Measurements from ENCODE around the gene FAM81A.
"Not testable (repeated sequence)": the region's sequence is repeated elsewhere in the genome, so short reads cannot be mapped to it uniquely, and the experiment has no call there.

The FAM81A gene

DNA sequence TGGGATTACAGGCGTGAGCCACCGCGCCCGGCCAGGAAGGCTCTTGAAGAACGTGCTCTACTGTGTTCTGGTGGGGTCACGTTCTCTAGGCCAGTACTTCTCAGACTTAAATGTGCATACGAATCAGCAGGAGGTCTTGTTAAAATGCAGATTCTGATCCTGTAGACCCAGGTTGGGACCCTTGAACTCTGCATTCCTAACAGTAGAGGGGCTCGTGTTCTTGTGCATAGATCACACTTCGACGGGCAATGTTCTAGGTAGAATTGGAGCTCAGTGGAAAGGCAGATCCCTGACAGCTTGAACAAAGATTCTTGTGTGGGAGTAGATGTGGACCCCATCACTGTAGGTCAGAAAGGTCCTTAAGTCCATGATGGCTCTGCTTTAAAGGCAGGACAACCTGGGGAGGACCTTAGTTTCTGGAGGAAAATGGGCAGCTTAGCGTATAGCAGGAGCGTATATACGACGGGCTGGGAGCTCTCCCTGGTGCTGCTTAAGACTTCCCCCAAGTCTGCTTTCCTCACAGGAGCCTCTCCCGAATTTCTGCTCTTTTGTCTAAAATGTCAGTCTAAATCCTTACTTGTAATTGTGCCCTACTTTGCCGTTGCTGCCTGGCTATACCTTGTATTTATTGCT lies 16.9 kb upstream of the FAM81A start:
- DNase-seq: no peak

DNA sequence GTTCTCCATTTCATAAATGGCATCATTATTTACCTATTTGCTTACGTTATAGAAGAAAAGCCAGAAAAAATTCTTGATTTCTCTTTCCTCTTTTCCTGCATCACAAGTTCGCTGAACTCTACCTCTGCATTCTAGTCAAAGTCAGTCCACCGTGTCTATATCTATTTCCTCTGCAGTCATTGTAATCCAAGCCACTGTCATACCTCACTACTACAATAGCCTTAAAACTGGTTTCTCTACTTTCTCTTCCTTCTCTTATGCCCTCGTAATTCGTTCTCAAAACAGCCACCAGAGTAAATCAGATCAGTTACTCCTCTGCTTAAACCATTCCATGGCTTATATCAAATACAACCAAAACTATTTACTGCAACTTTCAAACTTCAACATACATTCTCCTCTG lies 13.4 kb upstream of the FAM81A start:
- DNase-seq: no peak
- intact Hi-C loops (cut with DNase I): no loop called here

More for the DNA sequence above, 16.9 kb upstream of the FAM81A start:
- intact Hi-C loops (cut with DNase I): no loop called here

DNA sequence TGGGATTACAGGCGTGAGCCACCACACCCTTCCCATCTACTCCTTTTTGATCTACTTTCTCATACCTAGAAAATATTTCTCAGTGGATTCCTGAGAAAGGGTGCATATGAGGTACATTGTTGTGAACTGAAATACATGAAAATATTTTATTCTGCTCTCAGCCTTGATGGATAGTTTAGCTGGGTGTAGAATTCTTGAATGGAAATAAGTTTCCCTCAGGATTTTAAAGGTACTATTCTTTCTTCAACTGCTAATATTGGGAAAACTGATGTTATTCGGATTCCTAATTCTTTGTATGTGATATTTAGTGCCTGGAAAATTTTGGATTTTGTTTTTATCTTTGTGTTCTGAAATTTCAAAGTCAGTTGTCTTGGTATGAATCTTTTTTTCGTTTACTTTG lies 9.1 kb upstream of the FAM81A start:
- intact Hi-C loops (cut with DNase I); DNase-seq: not testable (repeated sequence)

DNA sequence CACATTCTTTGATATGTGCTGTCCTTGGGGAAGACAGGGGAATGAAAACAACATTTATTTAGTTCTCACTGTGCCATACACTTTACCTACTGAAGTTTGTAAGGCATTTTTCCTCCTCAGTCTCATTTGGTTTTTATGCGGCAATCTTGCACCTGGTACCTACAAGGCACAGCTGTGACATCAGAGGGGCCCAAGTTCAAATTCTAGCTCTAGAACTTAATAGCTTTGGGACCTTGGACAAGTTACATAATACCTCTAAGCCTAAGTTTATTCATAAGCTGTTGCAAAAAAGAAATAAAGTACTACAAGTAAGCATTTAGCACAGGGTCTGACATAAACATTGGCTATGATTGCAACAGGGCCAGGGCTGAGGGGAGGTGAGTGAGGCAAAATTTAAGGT lies 5.6 kb upstream of the FAM81A start:
- no peak for DNase-seq
- intact Hi-C loops (cut with DNase I): no loop called here

DNA sequence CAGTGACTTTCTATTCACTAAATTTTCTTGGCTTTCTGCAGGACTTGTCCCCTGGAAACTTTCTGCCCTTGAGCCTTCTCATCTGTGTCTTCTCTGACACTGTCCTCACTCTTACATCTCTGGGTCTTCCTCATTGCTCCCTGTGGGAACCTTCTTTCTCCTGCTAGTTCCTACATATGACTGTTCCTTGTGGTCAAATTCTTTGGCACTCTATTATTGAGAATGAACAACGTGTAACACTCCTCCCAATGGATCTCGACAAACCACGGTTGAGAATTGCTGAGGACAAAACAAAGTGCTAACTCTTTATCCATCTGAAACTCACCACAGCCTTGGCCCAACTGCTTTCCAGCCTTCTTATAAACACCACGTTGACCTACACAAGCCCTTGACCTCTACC lies 3.5 kb upstream of the FAM81A start:
- no peak for DNase-seq
- intact Hi-C loops (cut with DNase I): no loop called here

DNA sequence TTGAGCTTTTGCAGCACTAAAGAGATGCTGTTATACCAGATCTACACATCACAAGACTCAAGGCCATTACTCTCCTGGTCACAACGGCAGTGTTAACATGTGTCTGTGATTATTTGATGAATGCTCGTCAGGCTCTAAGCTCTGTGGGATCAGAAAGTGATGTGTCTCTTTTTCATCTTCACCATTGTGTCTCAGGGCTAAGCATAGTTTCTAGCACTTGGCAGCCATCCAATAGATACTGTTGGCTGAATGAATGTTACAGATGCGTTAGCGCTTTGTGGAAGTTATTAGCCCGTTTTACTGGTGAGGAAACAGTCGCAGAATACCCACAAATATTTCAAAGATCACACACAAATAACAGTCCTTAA lies 1.2 kb upstream of the FAM81A start:
- intact Hi-C loops (cut with DNase I): no loop called here
- DNase-seq: no peak

DNA sequence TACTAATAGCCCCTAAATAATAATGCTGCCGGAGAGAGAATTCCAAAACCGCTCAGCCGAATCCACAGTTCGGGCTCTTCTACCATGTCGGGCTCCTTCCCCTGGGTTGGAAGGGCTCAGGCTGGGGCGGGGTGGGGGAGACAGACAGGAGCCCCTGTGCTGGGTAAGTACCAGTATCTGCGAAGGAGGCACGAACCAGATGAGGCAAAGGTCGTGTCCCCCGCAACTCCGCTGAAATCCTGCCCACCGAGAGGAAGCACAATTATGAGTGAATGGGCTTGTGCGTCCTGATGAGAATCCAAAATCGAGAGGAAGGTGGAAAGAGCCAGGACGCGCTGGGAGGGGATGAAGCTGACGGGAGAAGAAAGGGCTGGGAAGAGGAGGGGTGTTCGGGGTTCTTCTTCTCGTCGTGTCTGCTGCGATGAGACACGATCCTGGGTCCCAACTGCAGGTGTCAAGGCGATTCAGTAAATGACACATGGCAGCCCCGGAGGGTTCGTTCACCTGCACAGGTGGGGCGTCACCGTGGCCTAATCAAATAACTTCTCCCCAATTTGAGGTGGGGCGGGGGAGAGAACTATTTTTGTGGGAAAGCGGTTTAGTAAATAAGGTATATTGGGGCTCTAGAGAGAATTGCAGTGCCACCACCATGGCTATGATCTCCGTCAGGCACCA lies 707 bp upstream of the FAM81A start:
- intact Hi-C loops (cut with DNase I): no loop called here
- peak in 4 of 10 donors; percentile 19 to 86 (median 46) for DNase-seq

DNA sequence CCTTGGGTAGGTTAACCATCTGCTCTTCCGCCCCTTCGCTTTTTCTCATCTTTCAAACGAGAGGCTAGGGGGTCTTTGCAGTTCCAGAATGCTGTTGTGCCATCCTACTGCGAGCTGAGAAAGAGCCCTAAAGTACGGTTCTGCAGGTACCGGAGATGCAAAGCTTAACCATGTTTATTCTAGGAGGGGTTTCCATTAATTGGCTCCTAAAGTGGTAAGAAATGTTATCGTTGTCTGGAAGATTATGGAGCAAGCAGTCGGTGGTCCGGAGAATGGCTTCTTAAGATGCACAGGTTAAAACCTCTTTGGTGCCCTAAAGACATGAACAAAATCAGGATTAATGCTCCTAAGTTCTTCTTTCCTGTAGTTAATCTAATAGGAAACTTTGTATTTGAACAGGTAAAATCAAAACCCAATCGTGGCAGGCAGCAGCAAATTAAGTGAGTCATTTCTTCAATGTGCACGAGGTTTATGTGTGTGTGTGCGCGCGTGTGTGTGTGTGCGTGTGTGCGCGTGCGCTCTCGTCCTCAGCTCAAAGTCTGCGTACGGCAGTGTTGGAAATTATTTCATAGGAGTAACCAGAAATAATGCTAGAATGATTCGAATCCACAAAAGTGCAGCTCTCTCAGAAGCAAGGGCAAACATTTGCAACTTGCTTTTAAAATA lies 772 bp downstream of the FAM81A start:
- intact Hi-C loops (cut with DNase I): no loop called here
- DNase-seq: peak in 7 of 10 donors; percentile 40 to 90 (median 56)

DNA sequence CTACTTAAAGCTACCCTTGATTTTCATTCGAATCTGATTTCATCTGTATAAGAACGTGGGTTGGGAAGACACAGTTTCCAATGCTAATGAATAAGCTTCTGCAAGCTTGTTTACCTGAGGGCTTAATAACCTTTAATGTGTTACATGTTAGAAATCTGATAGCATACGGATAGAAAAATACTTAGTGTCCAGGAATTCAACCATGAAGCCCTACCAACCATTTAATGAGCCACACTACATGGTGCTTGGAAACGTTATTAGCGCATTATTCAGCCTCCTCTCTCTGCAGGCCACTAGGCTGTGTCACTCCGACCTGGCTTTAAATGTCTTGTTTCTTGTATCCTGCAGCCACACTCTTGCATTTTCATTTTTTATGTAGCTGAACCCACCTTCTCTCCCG lies 1.6 kb downstream of the FAM81A start:
- intact Hi-C loops (cut with DNase I): no loop called here
- no peak for DNase-seq

DNA sequence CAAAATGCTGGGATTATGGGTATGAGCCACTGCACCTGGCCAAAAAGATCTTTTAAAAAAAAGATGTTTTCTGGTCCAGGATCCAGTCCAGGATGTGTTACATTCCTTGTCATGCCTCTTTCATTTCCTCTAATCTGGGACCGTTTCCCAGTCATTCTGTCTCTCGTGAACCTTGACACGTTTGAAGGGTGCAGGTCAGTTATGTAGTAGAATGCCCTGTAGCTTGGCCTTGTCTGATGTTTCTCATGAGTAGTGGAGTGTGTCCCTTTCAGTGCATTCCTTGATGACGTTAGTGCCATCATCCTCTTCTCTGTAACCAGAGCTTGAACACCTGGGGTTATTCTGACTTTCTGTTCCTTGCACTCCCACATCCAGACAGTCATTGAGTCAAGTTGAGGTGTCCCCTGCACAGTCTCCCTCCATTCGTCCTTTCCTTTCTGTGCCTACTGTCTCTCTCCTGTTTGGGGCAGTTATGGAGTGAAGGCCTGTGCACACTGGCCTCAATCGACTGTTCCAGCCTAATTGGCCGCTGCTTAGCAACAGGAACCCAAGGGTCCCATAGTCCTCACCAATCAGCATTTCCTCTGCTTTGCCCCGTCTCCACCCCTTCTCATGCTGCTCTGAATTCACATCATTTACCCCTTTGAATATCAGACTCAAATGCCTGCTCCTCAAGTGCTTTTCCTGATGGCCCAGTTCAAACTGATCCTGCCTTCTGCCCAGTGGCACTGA lies 5.5 kb downstream of the FAM81A start:
- intact Hi-C loops (cut with DNase I): no loop called here
- no peak for DNase-seq

DNA sequence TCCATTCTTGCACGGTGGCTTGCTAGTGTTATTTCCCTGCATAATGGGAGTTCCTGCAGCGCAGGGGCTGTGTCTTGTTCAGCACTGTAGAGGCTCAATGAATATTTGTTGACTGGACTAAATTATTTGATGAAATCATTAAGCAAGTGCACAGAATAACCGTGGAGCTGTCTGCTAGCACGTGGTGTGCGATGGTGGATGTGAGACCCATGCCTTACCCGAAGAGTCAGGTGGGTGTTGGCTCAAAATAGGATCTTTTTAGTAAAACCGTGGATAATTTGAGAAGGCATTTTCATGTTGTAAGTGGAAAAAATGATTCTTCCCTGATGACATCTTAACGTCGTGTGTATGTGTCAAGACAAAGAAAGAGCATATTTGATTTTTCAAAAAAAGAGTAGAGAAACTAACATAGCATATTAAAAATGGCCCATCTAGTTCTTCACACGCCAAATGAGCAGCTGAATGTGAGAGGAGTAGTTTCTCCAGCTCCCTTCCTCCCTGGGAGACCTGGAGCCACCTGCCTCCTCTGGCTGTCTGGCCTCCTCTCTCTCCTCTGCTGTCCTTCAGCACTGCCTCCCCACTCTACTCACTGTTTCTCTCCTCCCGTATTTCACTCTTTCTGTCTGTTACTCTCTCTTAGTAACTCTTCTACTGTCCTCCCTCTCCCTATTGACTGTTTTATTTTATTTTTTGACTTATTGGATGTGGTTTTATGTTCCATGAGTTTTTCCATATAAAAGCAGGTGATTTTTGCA lies 6.3 kb downstream of the FAM81A start:
- intact Hi-C loops (cut with DNase I): no loop called here
- DNase-seq: peak in 1 of 10 donors; percentile 80

DNA sequence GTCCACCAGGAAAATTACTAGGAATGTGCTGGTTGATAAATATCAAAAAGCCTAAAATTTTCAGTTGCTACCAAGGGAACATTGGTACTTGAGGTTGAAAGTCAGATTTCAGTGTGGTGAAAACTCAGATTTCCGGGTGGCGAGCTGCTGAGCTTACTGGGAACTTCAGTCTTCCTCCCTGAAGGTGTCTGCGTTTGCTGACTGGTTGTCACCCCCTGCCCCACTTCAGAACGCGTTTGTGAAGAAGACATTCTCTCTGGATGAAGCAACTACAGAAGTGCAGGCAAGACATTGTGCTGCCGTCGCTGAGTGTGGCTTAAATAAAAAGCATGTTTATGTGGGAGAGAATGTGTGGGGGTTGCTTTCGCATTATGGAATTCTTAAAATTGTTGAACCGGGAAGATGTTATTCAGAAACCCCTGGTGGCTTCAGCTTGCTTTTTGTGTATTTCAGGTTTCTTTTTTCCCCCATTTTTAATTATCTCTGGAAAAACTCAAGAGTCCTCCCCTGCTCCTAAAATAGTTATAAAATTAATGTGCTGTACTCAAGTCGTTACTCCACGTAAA lies 7.1 kb downstream of the FAM81A start:
- intact Hi-C loops (cut with DNase I): no loop called here
- peak in 1 of 10 donors; percentile 69 for DNase-seq

DNA sequence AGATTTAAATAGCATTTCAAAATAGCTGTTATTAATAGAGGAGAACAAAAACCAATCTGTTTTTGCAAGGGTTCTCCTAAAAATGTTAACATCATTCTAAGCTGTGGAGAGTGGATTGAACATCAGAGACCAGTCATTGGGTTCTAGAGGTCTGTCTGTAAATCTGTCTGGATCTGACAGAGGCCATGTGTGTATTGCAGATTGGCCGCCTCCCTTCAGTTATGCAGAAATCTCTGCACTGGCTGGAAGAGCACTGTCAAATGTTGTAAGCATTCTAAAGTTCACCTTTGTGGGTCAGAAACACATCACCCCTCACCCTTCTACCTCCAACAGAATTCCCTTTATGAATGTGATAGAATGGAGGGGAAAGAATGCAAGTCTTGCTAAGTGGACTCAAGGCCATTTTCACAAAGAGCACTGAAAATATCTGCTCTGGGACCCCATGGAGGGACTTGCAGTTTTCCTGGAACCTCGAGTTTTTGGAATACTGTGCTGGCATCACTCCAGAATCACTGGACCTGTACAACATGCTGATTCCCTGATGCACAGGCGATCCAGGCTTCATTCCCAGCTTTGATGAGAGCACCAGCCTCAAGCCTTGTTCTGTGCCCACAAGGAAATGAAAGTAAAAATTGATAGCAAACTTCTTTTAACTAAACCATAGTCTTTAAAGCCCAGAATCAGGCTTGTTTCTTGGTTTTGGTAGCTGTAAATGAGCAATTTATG lies 8.4 kb downstream of the FAM81A start:
- intact Hi-C loops (cut with DNase I): no loop called here
- DNase-seq: no peak

DNA sequence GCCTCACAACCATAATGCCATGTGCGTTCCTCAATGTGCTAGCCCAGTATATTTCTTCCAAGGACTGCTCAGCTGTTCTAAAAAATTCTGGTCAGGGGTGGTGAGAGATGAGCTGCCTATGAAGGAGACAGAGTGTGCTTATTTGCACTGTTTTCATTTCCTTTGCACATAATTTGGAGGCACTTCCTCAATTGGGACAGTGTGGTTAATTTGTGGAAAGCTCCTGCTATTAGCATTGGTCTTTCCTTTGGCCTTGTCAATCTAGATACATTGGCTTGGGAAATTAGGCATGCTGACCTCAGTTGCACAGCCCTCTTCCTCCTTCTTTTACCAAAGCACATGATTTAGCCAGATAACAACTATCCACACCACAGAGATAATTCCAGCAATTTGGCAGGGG lies 9.4 kb downstream of the FAM81A start:
- intact Hi-C loops (cut with DNase I): no loop called here
- DNase-seq: no peak

DNA sequence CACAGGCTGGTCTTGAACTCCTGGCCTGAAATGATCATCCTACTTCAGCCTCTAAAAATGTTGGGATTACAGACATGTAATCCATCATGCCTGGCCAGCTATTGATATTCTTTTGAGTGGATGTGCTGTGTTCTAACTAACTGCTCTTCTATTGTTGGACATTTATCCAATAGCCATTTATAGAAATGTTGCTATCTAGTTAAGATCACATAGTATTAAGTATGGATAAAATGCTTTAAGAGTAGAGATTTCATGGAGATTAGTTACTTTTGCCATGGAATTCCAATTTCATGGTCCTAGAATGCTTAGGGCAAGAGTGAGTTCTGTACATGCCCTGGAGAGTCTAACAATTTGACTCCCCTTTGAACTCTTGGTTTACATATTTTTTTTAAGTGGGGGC lies 10.9 kb downstream of the FAM81A start:
- no peak for DNase-seq
- intact Hi-C loops (cut with DNase I): no loop called here

DNA sequence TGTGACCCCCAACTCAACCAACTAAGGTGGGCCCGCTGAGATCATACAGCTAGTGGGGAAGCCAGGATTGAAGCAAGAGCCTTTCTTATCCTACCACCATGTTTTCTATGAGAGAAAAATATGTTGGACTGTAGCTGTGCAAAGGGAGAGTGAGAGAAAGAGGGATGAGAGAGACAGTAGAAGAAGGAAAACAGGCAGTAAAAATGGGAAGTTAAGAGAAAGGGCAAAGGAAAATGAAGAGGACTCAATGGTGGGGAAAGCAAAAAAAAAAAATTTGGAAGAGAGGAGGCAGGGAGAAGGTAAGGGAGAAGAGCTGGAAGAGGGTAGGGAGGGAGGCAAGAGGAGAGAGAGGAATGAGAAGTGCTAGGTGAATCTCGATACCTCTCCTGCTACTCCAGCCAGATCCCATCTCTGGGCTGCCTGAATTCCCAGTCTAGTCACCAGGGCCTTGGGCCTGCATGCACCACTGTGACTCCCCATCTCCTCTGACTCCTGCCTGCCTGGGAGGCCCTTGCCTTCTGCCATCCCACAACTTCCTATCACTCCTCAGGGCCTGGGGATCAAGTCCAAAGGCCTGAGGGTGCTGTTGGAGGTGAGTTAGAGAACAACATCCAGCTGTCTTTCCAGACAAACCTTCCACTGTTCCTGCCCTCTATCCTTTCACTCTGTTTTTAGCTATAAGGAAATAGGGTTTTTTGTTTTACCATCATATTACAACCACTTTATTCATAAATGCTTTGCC lies 15.7 kb downstream of the FAM81A start:
- intact Hi-C loops (cut with DNase I): no loop called here
- no peak for DNase-seq

DNA sequence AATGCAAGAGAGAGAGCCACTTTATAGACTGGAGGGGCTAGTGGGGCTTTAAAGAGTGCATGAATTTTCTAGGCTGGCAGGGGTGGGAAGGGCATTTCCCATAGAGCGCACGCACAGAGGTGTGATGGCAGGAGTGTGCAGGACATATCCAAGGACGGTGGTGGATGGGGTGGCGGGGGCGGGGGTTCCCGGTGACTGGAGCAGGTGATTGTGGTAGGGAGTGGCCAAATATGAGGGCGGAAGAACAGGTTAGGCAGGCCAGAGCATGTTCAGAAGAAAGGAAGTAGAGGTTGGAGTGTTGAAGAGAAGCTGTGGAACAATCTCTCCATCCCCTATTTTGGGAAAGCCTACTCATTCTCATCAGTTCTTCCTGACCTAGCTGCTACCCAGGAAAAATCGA lies 18.1 kb downstream of the FAM81A start:
- intact Hi-C loops (cut with DNase I): no loop called here
- no peak for DNase-seq

DNA sequence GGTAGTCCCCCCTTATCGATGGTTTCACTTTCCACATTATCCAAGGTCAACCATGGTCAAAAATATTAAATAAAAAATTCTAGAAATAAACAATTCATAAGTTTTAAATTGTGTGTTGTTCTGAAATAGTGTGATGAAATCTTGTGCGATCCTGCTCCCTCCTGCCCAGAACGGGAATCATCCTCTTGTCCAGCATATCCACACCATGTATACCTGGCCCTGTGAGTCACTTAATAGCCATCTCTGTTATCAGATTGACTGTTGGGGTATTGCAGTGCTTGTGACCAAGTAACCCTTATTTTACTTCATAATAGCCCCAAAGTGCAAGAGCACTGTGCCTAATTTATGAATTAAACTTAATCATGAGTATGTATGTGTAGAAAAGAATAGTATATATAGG lies 19.1 kb downstream of the FAM81A start:
- DNase-seq: no peak
- intact Hi-C loops (cut with DNase I): no loop called here

DNA sequence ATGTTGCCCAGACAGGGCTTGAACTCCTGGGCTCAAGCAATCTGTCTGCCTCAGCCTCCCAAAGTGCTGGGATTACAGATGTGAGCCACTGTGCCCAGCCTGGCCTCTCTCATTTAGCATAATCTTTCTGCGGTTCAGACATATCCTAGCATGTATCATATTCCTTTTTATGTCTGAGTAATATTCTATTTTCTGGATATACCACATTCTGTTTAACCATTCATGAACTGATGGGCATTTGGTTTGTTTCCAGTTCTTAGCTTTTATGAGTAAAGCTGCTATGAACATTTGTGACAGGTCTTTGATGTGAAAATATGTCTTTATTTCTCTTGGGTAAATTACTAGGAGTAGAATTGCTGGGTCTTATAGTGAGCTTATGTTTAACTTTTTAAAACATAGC lies 23.5 kb downstream of the FAM81A start:
- DNase-seq: no peak
- intact Hi-C loops (cut with DNase I): no loop called here

Data from posterior cingulate gyrus (tissue), 11 donors.